HG03439 (cell line): ENCODE measurements around the gene ZRANB3.
"Not testable (repeated sequence)": the region's sequence is repeated elsewhere in the genome, so short reads cannot be mapped to it uniquely, and the experiment has no call there.

Source experiments
- ATAC-seq: cut with Tn5 transposase; IDR thresholded peaks from one replicate; pipeline ENCODE4 v1.9.1; 2021; ENCODE audit warnings: mild to moderate bottlenecking, moderate library complexity; ENCODE audit not compliant: unreplicated experiment

ZRANB3 gene

GRCh38 chr2:135093670-135094330 lies 437.2 kb downstream of the ZRANB3 start:
- ATAC-seq, result no peak

- ATAC-seq, result no peak
Measured at GRCh38 chr2:135093193-135093592, 437.8 kb downstream of the ZRANB3 start.

DNA sequence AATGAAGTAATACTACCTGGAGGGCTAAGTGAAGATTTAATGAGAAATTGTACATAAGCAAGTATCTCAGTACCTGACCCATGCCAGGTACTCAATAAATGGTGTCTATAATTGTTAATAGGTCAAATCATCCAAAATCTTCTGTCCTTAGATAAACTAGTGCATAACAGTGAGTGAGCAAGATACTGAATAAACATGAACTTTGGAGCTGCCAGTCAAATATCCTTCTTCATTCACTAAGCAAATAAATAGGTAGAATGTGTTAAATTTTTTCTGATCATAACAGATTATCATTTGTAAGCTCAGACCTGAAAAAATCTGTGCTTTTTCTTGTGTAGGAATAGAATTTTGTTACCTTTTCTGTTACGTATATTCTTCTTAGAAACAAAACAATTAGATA lies 439.3 kb downstream of the ZRANB3 start:
- no peak for ATAC-seq

DNA sequence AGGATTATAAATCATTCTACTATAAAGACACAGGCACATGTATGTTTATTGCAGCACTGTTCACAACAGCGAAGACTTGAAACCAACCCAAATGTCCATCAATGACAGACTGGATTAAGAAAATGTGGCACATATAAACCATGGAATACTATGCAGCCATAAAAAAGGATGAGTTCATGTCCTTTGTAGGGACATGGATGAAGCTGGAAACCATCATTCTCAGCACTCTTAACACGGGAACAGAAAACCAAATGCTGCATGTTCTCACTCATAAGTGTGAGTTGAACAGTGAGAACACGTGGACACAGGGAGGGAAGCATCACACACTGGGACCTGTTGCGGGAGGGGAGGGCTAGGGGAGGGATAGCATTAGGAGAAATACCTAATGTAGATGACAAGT lies 441.4 kb downstream of the ZRANB3 start:
- ATAC-seq, result not testable (repeated sequence)
